Left forelimb (tissue), 1 donor: ENCODE results near the gene KIAA1671.
"Not testable (repeated sequence)": the region's sequence is repeated elsewhere in the genome, so short reads cannot be mapped to it uniquely, and the experiment has no call there.

ENCODE experiments used
- DNase-seq: peaks from one replicate; pipeline ENCODE4 v3.0.0-alpha.2; 2018; ENCODE audit warnings: low spot score

KIAA1671 gene

DNA sequence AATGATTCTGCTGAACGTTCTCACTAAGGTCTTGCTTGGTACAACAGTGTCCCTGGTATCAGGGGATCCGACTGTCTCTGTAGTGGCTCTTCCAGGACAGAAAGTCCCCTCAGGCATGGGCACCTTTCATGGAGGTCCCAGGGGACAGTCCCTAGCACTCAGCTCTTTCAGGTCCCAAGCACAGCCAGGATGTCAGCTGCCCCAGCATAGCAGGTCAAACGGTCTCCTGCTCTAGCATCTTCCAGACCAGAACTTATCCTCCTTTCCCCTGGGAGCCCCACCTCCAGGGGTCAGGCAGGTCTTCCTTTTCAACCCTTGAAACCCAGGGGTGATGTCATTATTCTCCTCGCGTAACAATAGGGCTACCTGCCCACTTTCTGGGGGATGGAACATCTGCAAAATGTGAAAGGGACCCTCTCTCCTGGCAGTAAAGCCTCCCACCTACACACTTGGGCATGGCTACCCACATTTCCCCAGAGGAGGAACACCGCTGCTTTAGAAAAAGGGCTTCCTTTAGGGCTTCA, 222.4 kb downstream of the KIAA1671 start:
- DNase-seq, result no peak

DNA sequence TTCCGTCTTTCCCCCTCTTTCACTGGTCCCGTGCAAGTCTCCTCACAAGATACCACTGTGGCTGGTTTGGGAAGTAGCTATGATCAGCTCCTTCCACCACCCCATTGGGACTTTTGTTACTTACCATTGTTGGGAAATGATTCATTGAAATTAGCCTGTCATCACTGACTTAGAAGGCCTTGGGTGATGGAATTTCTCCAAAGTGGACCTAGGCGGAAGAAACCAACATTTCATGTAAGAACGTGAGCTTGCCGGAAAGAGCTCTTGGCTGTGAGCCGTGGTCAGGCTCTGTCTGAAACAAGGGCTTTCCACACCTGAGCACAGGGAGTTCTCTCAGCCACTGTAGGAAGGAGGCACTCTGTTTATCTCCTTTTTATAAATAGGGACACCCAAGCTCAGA, 223.7 kb downstream of the KIAA1671 start:
- DNase-seq, result no peak

DNA sequence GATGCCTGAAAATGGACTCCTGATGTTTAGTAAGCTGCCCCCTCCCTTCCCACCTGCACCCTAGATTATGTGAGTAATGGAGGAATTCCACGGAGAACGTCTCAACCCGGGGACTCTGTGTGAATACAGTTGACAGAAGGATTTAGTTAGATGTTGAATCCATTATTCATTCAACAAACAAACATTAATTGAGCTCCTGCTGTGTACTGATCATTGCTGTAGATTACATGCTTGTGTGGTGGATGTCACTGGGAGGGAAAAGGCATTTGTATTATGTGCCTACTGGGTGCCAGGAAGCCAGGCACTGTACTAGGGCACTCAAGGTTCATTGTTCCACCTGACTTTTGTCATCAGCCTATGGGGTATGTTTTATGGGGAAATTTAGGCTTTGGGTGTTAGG, 224.3 kb downstream of the KIAA1671 start:
- DNase-seq, result no peak

GRCh38 chr22:25177226-25177625, 224.7 kb downstream of the KIAA1671 start:
- DNase-seq, result no peak

- no peak for DNase-seq
These were observed 225.4 kb downstream of the KIAA1671 start for GRCh38 chr22:25177895-25178294.

GRCh38 chr22:25178348-25178747, 225.8 kb downstream of the KIAA1671 start:
- DNase-seq, result not testable (repeated sequence)

DNA sequence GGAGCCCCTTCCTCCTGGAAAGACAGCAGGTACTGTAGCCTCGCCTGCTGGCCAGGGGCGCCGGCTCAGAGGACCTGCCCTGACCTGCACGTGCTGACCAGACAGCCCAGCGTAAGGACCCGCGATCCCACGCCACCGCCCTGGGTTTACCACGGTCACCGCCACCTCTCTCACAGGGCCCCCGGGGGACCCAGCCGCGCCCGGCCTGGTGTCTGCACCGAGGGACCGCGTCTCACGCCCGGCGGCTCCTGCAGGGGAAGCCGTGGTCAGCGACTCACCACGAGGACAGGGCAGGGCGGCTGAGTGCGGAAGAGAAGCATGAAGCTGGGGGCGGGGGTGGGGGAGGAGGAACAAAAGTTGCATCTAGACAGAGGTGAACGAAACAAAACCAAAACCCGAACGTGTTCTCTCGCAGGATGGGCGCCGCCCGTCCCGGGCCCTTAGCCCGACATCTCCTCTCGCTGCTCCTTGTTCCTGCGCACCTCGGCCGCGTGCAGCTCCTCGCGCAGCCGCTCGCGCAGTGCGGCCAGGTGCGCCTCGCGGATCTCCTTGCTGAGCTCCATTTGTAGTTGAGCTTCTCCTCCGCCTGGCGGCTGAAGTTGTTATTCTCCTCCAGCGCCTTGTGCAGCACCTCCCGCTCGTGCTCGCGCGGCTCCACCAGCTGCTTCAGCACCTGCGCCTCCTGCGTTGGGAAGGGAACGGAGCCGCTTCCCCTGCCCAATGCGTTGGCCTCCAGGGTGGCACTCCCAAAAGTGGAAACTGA, 226.5 kb downstream of the KIAA1671 start:
- not testable (repeated sequence) for DNase-seq

DNA sequence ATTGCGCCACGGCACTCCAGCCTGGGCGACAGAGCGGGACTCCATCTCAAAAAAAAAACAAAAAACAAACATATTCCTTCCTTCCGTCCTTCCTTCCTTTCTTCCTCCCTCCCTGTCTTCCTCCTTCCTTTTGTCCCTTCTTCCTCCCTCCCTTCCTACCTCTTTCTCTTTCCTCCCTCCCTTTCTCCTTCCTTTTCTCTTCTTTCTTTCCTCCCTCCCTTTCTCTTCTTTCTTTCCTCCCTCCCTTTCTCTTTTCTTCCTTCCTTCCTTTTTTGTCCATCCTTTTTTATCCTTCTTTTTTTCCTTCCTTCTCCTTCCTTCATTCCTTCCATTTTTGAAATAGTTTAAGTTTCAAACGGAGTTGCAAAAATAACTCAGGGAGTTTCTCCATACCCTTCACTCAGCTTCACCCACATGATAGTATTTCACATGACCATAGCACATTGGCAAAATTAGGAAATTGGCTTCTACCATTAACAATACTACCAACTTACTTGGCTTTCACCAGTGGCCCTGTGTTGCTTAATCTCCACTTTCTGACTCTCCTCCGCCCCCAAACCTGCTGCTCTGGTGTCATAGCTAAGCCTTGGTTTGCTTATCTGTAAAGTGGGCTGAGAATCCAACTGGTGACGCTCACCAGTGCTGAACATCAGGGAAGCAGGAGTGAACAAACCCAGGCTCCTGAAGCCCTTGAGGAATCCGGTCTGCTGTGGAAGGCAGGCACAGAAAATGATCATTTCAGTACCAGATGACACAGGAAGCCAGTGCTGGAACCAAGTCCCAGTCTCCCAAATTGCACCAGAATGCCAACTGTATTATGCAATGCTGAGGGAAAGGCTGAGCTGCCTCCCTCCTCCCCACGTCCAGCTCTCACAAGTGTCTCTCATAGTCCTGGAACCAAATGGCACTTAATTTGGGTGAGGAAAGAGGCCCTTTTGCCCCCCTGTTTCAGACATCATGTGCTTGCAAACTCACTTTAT, 229.9 kb downstream of the KIAA1671 start:
- no peak for DNase-seq

- no peak for DNase-seq
These were observed 231.6 kb downstream of the KIAA1671 start for GRCh38 chr22:25183949-25184619.

DNA sequence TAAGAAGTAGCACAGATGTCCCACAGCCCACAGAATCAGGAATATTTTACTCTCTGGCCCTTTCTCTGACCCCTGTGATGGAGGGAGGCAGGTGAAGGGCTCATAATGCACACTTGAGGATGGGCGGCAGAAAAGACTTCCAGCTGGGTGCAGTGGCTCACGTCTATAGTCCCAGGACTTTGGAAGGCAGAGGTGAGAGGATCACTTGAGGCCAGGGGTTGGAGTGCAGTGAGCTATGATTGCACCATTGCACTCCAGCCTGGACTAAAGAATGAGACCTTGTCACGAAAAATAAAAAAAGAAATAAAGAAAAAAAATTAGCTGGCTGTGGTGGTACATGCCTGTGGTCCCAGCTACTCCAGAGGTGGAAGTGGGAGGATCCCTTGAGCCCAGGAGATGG, 233.6 kb downstream of the KIAA1671 start:
- DNase-seq, result no peak

DNA sequence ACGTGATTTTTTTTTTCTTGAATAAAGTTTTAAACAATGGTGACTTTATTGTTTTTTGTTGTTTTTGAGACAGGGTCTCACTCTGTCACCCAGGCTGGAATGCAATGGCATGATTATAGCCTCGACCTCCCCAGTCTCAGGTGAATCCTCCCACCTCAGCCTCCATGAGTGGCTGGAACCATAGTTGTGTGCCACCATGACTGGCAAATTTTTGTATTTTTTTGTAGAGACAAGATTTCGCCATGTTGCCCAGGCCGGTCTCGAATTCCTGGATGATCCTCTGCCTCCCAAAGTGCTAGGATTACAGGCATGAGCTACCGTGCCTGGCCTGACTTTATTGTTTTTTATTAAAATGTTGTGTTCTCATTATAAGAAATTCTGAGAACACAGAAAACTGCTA, 235.0 kb downstream of the KIAA1671 start:
- DNase-seq, result no peak

GRCh38 chr22:25192406-25192805, 239.9 kb downstream of the KIAA1671 start:
- no peak for DNase-seq

DNA sequence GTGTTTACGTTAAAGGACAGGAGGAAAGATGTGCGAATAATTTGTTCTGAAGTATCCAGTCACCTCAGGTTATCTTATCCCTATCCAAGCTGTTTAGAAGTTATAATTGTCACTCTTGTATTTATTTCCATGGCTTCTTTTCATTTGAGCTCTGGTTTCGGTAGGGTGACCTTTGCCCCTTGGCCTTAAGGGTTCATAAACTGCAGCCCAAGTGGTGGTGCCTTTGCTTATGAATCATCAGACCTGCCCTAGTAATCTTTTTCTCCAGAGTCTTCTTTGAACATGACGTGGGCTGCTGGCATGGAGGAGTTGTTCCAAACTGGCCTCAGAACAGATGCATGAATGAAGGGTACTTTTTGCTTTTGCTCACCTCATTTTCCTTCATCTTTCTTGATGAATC, 240.6 kb downstream of the KIAA1671 start:
- no peak for DNase-seq

GRCh38 chr22:25193548-25193947, 241.0 kb downstream of the KIAA1671 start:
- DNase-seq, result no peak

DNA sequence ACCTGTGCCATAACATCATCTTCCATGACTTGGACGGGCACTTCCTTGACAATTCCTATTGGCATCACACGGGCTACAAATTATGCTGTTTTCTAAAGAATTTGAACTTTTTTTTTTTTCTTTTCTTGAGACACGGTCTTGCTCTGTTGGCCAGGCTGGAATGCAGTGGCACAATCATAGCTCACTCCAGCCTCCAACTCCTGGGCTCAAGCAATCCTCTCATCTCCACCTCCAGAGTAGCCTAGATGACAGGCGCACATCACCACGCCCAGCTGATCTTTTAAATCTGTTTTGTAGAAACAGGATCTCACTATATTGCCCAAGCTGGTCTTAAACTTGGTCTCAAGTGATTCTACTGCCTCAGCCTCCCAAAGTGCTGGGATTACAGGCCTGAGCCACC, 243.8 kb downstream of the KIAA1671 start:
- no peak for DNase-seq

DNA sequence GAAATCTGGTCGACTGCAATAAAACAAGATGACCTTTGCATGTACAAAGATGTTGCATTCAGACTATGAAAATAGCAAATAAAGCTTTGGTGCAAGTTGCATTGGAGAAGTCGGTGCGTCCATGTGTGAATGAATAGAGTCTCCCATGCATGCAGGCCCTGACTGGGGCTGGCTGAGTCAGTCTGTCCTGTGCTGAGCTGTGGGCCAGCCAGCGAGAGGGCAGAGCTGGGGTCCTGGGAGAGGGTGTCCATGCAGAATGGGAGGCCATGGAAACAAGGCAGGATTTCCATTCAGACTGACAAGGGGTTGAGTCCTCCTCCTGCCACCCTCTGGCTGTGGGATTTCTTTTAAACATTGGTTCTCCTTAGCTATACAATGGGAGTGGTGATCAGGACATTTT, 244.8 kb downstream of the KIAA1671 start:
- DNase-seq, result no peak

GRCh38 chr22:25199731-25200520, 247.4 kb downstream of the KIAA1671 start, which contains the start of gene CRYBB3:
Gene CRYBB3 (plus strand): TSS chr22:25199858. CDS start chr22:25201397, 1,539 bp downstream.
- DNase-seq, result no peak

DNA sequence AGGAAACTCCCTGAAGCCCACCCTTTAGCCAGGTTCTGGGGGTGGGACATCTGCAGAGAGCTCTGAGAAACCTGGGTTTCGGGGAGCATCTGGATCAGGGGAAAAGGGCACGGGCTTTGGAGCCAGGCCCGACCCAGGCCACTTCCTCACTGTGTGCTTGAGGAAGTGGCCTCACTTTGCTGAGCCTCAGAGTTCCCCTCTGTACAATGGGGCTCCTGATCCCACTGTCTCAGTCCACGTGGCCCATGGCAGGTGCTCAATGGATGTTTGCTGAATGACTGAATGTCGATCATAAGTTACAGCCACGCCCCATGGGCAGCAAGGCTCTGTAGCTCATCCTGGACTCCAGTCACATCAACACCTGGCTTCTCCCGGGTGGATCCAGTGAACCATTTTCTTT, 248.5 kb downstream of the KIAA1671 start:
- DNase-seq, result no peak

DNA sequence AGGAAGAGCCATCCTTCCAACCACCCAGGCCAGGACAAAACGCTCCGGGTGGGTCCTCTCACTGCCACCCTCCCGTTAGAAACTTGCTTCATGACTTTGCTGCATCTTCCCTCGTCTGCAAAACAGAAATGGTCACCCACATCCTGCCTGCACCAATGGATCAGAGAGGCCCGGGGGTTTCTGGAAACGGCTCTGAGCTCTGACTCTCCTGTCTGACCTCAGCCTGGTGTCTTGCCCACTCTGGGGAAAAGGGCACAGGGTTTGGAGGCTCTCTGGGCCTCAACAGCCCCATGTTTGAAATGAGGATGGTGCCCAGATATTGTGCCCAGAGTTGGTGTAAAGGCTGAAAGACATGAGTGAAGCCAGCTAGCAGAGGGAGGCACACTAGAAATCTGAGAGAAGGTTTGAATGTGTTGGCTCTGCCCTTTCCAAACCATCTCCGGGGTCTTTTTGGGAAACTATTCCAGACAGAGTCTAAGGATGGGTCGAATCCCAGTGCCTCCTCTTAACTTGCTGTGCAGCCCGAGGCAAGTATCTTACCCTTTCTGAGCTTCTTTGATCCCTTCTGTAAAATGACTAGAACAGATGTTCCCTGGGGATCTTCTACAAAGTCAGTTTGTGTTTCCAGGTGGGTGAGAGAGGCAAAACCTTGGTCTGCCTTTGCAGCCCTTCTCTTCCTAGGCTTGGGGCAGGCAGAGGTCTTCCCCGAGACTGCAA, 249.2 kb downstream of the KIAA1671 start:
- DNase-seq, result no peak

DNA sequence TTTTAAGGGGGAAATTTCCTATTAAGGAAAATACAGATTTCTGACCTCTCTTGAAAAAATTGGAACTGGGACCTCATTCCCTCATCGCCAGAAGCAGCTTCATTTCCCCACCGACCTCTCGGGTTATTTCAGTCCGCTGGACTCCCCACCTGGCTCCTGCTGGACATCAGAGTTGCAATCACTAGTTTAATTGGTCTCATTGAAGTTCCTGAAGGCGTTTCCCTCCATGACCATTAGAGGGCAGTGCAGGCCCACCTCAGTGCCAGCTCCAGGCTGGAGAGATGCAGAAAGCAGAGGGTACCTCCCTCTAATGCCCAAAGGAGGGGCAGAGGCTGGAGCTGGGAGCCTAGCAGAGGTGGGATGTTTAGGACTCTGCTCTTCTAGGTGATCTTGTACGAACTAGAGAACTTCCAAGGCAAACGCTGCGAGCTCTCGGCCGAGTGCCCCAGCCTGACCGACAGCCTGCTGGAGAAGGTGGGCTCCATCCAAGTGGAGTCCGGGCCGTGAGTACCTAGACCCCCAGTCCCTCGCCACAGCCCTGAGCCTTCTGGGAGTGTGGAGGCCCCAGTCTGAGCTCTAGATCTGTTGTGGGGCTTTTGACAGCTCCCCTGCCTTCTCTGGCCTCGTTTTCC, 249.9 kb downstream of the KIAA1671 start:
- no peak for DNase-seq
